KMS-11 (cell line): ENCODE measurements around the gene MYOM3.

Experiments
- H2AFZ ChIP-seq: fragments of 200-600 bp; sonication (generic); 2 replicates; pipeline ENCODE4 v1.6.1; 2016; ENCODE audit warnings: antibody characterized with exemption, mixed run types, low read depth
- H3K27ac ChIP-seq: fragments of 200-600 bp; sonication (generic); 2 replicates; pipeline ENCODE4 v1.6.1; 2016; ENCODE audit warnings: mild to moderate bottlenecking, mixed run types
- H3K27me3 ChIP-seq: fragments of 200-600 bp; sonication (generic); 2 replicates; pipeline ENCODE4 v1.6.1; 2017; ENCODE audit warnings: mild to moderate bottlenecking, low read depth, mixed run types, moderate library complexity; ENCODE audit not compliant: insufficient read depth
- H3K36me3 ChIP-seq: fragments of 200-600 bp; sonication (generic); 2 replicates; pipeline ENCODE4 v1.6.1; 2017; ENCODE audit warnings: mild to moderate bottlenecking, mixed run types; ENCODE audit not compliant: insufficient read depth
- H3K4me1 ChIP-seq: fragments of 200-600 bp; sonication (generic); 2 replicates; pipeline ENCODE4 v1.6.1; 2016; ENCODE audit warnings: mild to moderate bottlenecking, low read depth, mixed run types; ENCODE audit not compliant: poor library complexity, severe bottlenecking
- H3K4me2 ChIP-seq: fragments of 200-600 bp; sonication (generic); 2 replicates; pipeline ENCODE4 v1.7.0; 2016; ENCODE audit warnings: mild to moderate bottlenecking, mixed run types
- H3K4me3 ChIP-seq: fragments of 200-600 bp; sonication (generic); IDR thresholded peaks from 2 replicates; pipeline ENCODE4 v1.6.1; 2017; ENCODE audit warnings: low read depth, low read length, mixed read lengths; ENCODE audit not compliant: insufficient read depth
- H3K79me2 ChIP-seq: fragments of 200-600 bp; sonication (generic); 2 replicates; pipeline ENCODE4 v1.6.1; 2016; ENCODE audit warnings: low read depth, mixed run types; ENCODE audit not compliant: insufficient read depth
- H3K9ac ChIP-seq: fragments of 200-600 bp; sonication (generic); 2 replicates; pipeline ENCODE4 v1.6.1; 2016; ENCODE audit warnings: mild to moderate bottlenecking, mixed run types
- H4K20me1 ChIP-seq: fragments of 200-600 bp; sonication (generic); 2 replicates; pipeline ENCODE4 v1.6.1; 2016; ENCODE audit warnings: mild to moderate bottlenecking, mixed run types; ENCODE audit not compliant: insufficient read depth
- CTCF ChIP-seq: fragments of 200-600 bp; sonication (generic); conservative IDR thresholded peaks from 2 replicates; pipeline ENCODE4 v1.6.1; 2017; ENCODE audit warnings: low read depth, mild to moderate bottlenecking, antibody characterized with exemption, low read length, moderate library complexity, mixed read lengths

The MYOM3 gene

DNA sequence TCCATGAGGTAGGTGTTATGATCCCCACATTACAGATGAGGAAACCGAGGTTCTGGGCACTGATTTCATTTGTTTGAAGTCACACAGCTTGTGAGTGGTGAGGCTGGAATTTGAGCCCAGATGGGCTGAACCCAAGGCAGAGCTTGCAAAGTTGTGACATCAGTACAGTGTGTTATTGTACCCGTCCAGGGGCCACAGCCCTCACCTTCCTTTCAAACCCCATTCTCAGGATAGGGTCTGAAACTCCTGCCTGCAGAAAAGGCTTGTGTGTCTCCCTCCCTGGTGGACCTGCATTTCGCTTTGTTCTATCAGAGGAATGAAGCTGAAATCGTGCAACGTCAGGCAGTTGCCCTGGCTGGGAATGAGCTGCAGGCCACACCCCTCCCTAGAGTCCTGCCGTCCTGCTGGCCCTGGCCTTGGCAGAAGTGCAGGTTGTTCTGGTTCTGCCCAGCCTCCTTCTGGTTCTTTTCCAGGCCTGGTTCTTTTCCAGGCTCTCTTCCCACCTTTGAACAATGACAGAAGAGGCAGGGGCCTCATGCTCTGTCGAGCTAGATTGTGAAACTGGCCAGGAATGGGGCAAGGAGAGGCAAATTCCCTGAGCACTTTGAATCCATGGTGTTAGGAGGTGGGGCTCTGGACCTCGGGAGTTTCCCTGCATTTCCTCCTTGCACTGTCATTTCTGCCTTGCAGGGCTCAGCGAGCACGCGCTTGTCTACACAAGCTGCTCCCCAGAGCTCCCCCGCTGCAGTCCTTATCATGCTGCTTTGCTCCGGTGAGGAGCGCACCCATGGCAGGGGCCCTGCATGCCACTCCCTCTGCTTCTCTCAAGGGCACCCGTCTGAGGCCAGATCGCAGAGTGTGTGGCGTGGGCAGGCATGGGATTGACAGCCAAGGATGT, 8.2 kb upstream of the MYOM3 start:
- H3K4me3 ChIP-seq, result no peak overlapping the region
- H3K27me3 ChIP-seq, result no peaks in the 10 kb centered on the region
- no peaks in the 10 kb centered on the region for H4K20me1 ChIP-seq
- TF ChIP-seq CTCF, result no peak
- H3K9ac ChIP-seq, result no peak overlapping the region
- no peak overlapping the region for H3K27ac ChIP-seq
- H3K4me2 ChIP-seq, result no peak overlapping the region
- H3K4me1 ChIP-seq, result no peaks in the 10 kb centered on the region
- no peaks in the 10 kb centered on the region for H3K79me2 ChIP-seq
- H2AFZ ChIP-seq, result no peak overlapping the region
- no peaks in the 10 kb centered on the region for H3K36me3 ChIP-seq

DNA sequence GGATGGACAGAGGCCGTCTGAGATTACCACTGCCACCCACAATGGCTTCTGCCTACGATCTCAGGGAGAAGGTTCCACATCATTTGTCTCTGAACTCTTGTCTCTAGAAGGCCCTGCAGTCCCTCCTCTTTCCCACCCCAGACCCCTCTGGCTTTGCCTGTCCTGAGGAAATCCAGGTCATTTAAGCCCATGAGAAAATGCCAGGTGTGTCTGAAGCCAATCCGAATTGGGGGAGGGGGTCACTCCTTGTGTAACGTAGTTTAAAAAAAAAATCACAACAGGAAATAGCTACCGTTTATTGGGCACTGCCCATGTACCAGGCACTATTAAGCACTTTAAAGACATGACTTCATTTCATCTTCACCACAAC, 7.5 kb upstream of the MYOM3 start:
- H3K4me2 ChIP-seq, result no peak overlapping the region
- H2AFZ ChIP-seq, result no peak overlapping the region
- no peaks in the 10 kb centered on the region for H3K36me3 ChIP-seq
- TF ChIP-seq CTCF, result no peak
- H3K4me3 ChIP-seq, result no peak overlapping the region
- H3K4me1 ChIP-seq, result no peaks in the 10 kb centered on the region
- H3K9ac ChIP-seq, result no peak overlapping the region
- no peak overlapping the region for H3K27ac ChIP-seq
- no peaks in the 10 kb centered on the region for H3K27me3 ChIP-seq
- no peaks in the 10 kb centered on the region for H3K79me2 ChIP-seq
- H4K20me1 ChIP-seq, result no peaks in the 10 kb centered on the region

GRCh38 chr1:24118410-24119242, 6.7 kb upstream of the MYOM3 start:
- H3K4me3 ChIP-seq, result no peak overlapping the region
- no peak overlapping the region for H3K9ac ChIP-seq
- no peaks in the 10 kb centered on the region for H3K4me1 ChIP-seq
- H3K4me2 ChIP-seq, result no peak overlapping the region
- no peak overlapping the region for H2AFZ ChIP-seq
- no peaks in the 10 kb centered on the region for H4K20me1 ChIP-seq
- no peaks in the 10 kb centered on the region for H3K79me2 ChIP-seq
- no peaks in the 10 kb centered on the region for H3K36me3 ChIP-seq
- no peak overlapping the region for H3K27ac ChIP-seq
- no peaks in the 10 kb centered on the region for H3K27me3 ChIP-seq
- TF ChIP-seq CTCF, result no peak

DNA sequence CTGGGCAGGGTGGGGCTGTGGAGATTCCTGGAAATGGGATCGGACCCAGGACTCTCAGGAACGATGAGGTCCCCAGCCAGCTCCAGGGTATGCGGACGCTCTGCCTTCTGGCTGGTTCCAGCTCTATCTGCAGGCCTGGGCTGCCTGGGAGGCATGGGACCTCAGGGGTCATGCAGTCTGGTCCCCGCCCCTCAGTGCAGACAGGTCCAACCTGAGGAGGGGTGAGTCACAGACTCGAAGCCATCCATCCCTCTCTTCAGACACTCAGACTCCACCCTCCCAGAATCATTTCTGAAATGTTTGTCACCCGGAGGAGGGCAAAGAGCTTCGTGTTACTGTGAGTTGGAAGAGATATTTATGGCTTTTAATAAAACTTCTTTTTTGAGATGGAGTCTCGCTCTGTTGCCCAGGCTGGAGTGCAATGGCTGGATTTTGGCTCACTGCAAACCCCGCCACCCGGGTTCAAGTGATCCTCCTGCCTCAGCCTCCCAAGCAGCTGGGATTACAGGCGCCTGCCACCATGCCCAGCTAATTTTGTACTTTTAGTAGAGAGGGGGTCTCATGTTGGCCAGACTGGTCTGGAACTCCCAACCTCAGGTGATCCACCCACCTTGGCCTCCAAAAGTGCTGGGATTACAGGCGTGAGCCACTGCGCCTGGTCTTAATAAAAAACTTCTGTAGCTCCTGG, 5.9 kb upstream of the MYOM3 start:
- no peak overlapping the region for H3K27ac ChIP-seq

More for the DNA sequence above, 5.9 kb upstream of the MYOM3 start:
- Histone ChIP-seq H3K79me2 (no peaks in the 10 kb centered on the region), H3K4me3 (no peak overlapping the region), H2AFZ (no peak overlapping the region), H3K9ac (no peak overlapping the region), H3K36me3 (no peaks in the 10 kb centered on the region), H3K4me2 (no peak overlapping the region), H3K4me1 (no peaks in the 10 kb centered on the region), H3K27me3 (no peaks in the 10 kb centered on the region), H4K20me1 (no peaks in the 10 kb centered on the region)
- no peak for TF ChIP-seq CTCF
